Renal cortex interstitium (tissue), 11 donors: ENCODE results near the gene SMYD4. TPM values are rescaled to one million over a fixed set of nuclear protein-coding genes. Genes with fewer than 3 reads are reported as not detected.
"Not testable (repeated sequence)": the region's sequence is repeated elsewhere in the genome, so short reads cannot be mapped to it uniquely, and the experiment has no call there.

Source experiments
- DNase-seq, 11 donors: peaks; one replicate each; pipeline ENCODE4 v3.0.0-alpha.2; 2013; ENCODE audit warnings: low read depth in 9 of 11, low spot score in 4 of 11; ENCODE audit errors: extremely low read depth in 1 of 11
- polyA plus RNA-seq, 3 donors: library from polyadenylated mRNA; unstranded; fragments of 120-200 nt; gene quantifications; one replicate each; pipeline ENCODE4 v1.2.1, GENCODE V29; 2013; ENCODE audit not compliant: insufficient read length in 3 of 3

SMYD4 gene
- polyA plus RNA-seq, 3 donors: 13.5 to 17.5 (median 15.9) TPM

DNA sequence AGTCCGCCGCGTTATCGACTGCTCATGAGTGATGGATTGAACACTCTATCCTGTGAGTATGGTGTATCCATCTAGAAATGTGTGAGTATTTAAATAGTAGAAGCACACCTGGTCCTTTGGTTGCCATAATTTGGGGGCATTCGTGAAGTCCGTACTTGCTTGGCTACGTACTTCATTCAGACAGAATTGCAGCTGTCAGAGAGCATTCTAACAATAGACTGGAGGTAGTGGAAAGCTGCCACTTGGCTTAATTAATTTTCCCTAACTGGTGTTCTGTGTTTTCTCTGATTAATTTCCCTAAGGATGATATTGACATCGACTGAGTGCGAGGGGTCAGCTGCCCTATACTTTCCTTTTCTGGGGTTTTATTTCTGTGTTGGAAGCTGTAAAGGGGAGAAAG is 14.2 kb upstream of the SMYD4 start:
- no peak for DNase-seq

DNA sequence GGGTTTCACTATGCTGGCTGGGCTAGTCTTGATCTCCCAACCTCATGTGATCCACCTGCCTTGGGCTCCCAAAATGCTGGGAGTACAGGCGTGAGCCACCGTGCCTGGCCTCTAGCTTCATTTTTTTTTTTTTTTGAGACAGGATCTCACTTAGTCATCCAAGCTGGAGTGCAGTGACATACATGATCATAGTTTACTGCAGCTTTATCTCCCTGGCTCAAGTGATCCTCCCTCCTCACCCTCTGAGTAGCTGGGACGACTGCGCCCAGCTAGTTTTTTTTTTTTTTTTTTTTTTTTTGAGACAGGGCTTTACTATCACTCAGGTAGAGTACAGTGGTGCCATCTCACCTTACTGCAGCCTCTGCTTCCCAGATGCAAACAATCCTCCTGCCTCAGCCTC is 9.8 kb upstream of the SMYD4 start:
- no peak for DNase-seq

DNA sequence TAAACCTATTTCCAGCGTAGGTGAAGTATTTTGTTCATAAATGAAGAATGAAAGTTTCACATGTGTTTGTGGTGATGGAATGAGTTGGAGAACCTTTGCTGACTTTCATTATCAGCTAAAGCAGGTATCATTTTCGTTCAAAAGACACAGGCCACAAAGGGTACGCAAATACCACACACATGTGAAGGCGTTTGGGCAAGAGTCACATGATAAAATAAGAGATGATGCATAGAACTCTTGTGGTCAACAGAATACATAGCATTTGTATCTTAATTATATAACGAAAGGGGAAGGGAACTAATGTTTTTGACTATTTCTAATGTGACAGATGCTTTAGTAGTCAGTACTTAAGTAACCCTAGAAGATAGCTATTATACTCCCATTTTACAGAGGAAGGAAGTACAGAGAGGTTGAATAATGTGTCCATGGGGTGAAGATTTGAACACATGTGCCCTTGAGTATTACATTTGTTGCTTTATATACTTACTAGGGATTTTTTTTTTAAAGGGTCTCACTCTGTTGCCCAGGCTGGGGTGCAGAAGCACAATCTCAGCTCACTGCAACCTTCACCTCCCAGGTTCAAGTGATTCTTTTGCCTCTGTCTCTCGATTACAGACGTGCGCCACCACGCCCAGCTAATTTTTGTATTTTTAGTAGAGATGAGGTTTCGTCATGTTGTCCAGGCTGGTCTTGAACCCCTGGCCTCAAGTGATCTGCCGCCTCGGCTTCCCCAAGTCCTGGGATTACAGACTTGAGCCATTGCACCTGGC is 4.9 kb upstream of the SMYD4 start:
- no peak for DNase-seq

DNA sequence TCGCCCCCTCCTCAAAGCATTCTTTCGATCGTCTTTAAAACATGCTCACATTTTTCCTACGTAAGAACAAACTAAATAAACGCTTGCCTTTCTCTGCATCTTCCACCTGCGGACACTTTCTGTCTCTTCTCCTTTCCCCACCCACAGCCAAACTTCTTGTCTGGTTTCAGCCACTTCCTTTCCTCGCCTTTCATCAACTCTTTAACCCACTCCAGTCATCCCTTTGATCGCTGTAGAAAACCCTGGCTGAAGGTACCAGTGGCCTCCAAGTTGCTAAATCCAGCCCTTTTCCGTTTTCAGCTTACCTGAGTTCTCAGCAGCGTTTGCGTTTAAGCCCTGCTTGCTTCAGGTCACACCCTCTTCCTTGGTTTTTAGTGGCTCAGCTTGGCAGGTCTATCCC is 586 bp upstream of the SMYD4 start:
- DNase-seq: peak in 3 of 11 donors; percentile 7 to 20 (median 12)

DNA sequence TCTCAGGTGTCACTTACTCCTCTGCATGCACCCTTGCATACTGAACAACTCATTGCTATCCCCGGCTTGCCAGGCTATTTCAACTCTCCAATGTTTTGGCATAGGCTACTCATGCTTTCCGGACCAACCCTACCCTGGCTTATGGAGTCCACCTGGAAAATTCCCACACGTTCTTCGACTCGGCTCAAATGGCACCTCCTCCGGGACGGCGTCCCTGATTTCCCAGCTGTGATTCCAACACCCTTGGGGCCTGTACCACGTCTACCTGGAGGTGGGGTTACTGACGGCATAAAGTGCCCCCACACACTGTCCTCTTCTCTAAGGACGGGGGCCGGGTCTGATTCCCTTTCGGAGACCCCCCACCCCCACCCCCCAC is 498 bp downstream of the SMYD4 start:
- peak in 1 of 11 donors; percentile 5 for DNase-seq

DNA sequence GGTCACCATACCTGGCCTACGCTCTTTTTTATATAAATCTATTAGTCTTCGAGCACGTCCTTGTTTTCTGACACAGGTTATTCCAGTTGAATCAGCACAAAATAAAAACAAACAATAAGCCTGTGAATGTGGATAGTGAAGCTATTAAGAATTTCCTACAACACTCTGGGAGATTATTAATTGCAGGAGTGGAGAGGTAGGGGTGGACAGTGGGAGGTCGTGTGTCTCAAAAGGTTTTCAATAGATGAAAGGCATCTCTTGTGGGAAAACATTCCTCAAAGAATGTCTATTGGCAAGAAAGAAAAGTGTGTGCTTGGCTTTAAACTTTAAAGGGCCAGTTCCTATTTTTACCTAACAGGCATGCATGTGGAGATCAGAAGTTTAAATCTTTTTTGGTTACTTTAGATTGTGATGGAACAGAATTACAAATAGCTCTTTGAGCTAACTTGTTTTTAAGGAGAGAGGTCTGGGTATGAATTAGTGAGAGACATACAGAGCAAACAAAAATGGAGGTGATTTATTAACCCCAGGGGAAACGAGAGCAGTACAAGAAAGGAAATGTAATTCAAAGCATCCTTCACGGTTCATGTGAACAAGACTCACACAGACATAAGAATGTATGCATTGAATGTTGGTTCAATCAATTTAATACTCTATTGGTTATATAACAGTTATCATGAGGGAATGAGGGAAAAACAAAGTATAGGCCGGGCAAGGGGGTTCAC is 9.0 kb downstream of the SMYD4 start:
- peak in 3 of 11 donors; percentile 9 to 31 (median 10) for DNase-seq

DNA sequence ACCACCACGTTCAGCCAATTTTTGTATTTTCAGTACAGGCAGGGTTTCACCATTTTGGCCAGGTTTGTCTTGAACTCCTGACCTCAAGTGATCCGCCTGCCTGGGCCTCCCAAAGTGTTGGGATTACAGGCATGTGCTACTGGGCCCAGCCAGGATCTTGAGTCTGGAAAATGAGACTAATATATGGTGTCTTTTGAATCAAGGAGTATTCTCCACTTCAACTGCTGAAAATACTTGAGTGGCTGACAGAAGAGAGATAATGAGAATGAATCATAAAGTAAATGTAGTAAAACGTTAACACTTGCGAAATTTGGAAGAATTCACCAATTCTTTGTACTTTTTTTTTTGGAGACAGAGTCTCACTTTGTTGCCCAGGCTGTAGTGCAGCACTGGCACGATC is 16.6 kb downstream of the SMYD4 start:
- no peak for DNase-seq

DNA sequence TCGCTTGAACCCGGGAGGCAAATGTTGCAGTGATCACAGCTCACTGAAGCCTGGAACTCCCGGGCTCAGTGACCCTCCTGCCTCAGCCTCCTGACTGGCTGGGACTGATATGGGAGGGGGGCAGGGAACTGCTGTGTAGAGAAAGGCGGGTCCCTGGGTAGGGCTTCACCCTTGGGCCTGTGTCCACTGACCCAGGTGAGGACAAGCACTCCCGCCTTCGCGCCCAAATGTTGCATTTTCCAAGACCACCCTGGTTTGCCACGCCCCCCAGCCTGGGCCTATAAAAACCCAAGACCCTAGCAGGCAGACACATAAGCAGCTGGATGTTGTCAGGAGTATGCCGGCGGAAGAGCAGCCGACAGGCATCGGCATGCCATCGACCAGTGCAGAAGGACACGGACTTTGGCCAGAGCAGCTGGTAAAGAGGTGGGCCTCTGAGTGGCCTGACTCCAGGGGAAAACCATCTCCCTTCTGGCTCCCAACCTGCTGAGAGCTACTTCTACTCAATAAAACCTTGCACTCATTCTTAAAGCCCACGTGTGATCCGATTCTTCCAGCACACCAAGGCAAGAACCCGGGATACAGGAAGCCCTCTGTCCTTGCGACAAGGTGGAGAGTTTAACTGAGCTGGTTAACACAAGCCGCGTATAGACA is 19.1 kb downstream of the SMYD4 start:
- peak in 2 of 11 donors; percentile 6 to 36 for DNase-seq

DNA sequence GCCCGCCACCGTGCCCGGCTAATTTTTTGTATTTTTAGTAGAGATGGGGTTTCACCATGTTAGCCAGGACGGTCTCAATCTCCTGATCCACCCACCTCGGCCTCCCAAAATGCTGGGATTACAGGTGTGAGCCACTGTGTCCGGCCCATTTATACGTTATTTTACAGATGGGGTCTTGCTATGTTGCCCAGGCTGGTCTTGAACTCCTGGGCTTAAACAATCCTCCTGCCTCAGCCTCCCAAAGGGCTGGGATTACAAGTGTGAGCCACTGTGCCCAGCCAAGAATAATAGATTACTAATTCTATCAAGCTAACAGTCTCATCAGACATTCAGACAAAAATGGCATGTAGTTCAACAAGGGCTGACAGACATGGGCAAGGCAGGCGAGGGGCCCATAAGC is 19.9 kb downstream of the SMYD4 start:
- DNase-seq: not testable (repeated sequence)

DNA sequence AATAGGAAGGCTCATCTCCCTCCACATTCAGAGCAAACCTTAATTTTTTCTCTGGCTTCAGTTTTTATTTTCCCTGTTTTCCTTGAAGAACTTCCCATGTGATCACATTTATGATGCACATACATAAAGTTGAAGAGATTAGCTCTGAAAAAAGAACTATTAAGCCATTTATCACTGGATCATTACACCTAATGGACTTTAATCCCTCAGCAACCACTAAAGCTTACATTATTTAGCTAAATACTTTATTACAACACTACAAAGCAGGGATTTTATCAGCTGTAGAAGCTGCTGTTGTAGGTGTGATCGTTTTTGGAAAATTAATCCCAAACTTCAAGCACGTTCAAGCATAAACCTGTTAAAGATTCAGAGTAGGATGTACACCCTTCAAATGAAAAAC is 21.1 kb downstream of the SMYD4 start:
- no peak for DNase-seq

DNA sequence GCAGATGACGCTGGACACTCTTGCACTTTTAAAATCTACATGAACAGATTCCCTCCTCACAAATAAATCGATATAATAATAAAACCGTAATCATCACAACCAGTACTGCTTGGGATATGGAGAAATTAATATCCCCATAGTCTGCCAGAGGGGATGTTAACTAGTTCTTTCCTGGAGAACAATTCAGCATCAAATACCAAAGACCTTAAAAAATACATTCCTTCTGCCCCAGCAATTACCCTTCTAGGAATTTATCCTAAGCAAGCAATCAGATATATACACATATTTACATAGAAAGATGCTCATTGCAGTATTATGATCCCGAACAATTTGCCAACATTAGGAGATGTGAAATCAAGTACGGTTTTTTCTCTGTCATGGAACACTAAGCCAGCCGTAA is 21.8 kb downstream of the SMYD4 start:
- no peak for DNase-seq

DNA sequence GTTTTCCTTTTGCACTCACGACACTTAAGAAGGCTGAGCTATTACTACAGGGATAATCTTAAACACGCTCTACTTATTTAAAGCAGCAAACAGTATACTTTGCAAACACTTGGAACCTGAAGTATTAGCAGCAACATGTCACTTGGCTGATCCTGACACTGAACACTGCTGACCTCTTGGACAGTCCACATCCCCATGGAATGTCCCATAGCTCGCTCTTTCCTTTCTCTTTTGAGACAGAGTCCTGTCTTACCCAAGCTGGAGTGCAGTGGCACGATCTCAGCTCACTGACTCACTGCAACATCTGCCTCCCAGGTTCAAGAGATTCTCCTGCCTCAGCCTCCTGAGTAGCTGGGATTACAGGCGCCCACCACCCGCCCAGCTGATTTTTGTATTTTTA is 26.4 kb downstream of the SMYD4 start:
- no peak for DNase-seq

DNA sequence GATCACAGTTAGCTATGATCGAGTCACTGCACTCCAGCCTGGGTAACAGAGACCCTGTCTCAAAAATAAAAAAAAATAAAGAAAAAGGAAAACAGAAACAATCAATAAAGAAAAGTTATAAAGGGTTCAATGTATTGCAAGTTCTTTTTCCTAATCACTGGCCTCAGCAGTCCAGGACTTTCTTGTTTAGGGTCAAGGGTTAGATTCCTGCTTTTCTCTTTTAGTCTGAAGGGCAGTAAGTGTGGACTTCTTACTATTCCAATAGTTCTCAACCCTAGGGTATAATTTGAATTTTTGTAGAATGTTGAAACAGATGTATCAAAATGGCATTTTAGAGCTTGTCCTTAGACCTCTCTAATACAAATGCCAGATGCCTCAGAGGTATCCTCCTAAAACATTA is 27.3 kb downstream of the SMYD4 start:
- DNase-seq: no peak

DNA sequence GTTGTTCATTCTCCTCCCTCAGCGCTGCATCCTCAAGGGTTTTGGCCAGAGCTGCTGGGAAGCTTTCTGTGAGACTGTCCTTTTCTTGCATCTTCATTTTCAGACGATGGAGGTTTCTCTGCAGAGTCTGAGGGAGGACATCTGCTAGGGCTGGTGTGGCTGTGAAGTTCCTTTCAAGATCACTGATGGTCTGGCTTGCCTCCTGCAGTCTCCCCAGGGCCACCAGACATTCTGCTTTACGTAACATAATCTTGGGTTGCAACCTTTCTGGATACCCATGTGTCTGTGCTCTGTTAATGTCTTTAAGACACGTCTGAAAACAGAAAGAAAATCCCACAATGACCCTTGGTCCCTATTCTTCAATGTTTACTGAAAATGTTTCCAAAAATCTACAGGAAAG is 29.0 kb downstream of the SMYD4 start:
- DNase-seq: no peak

DNA sequence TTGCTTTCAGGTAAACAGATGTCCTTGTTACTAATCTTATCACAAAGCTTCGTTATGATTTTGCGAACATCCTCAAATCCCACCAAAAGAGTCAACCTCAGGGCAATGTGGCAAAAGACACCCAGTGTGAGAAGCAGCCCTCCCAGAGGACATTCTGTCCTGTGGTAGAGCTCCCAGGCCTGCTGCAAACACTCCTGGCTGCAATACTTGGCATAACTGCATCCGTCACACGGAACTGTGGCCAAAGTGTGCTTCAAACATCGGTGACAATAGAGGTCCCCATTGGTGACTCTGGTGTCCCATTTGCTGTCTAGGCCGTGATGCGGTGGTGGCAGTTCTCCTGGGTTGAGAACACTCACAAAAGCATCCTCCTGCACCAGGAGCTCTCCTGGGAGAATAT is 29.5 kb downstream of the SMYD4 start:
- DNase-seq: no peak

DNA sequence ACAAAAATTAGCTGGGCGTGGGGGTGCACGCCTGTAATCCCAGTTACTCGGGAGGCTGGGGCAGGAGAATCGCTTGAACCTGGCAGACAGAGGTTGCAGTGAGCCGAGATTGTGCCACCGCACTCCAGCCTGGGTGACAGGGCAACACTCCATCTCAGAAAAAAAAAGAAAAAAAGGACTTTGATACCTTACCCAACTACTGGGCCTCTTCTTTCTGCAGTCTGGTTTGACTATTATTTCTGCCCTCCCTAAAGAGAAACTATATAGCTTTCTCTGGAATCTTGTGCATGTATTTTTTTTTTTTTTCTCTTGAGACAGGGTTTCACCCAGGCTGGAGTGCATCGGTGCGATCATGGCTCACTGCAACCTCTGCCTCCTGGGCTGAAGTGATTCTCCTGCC is 31.9 kb downstream of the SMYD4 start:
- not testable (repeated sequence) for DNase-seq

DNA sequence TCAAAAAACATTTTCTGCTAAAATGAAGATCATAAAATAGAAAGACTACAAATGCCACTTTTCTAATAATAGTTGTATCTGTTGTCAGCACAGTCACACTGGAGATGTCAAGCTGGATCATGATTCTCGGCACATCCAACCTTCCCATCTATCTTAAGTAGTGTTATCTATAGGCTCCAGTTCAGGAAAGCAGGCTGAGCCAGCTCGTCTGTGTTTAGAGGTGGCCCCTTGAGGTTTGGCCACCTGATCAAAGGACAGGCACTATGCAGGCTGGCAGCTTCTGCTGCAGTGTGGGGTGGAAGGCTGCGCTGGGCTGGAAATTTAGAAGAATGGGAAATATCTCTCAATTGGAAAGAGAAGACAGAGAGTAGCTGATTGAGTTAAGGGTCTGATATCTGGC is 32.4 kb downstream of the SMYD4 start:
- no peak for DNase-seq

DNA sequence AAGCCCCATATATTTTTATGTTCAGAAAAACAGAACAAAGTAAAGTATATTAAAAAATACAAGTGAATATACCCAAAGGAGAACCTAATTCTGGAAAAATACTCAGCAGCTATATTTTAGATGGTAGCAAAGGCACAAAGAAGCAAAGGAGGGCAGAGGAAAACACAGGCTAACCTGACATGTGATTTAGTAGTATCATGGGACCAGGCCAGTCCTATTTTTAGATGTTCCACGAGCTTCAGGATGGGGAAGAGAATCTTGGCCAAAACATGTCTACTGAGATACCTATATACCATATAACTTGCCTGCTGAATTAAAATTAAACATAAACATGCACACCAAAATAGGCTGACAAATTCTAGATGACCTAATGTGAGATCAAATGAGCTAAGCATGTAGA is 32.9 kb downstream of the SMYD4 start:
- DNase-seq: no peak

DNA sequence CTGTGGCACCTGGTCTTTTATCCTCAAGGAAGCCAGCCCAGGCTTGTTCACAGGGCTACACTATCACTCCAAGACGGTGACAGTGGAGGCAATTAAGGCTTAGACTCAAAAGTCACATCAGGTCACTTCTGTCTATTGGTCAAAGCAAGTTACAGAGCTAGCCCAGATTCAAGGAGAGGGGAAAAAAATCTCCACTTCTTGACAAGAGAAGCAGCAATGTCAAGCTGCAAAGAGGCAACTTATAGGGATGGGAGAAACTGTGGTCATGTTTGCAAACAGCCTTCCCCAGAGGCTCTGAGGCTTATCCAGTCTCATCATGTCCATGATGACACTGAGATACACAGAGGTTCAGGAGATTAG is 36.3 kb downstream of the SMYD4 start:
- no peak for DNase-seq
